ENCODE measurements around the gene ZNF605. TPM values are rescaled to one million over a fixed set of nuclear protein-coding genes. Genes with fewer than 3 reads are reported as not detected.
"Not testable (repeated sequence)": the region's sequence is repeated elsewhere in the genome, so short reads cannot be mapped to it uniquely, and the experiment has no call there.

The ZNF605 gene
- total and polyA plus RNA-seq, 7 donors = 0.92 to 15.5 (median 6.2) TPM

DNA sequence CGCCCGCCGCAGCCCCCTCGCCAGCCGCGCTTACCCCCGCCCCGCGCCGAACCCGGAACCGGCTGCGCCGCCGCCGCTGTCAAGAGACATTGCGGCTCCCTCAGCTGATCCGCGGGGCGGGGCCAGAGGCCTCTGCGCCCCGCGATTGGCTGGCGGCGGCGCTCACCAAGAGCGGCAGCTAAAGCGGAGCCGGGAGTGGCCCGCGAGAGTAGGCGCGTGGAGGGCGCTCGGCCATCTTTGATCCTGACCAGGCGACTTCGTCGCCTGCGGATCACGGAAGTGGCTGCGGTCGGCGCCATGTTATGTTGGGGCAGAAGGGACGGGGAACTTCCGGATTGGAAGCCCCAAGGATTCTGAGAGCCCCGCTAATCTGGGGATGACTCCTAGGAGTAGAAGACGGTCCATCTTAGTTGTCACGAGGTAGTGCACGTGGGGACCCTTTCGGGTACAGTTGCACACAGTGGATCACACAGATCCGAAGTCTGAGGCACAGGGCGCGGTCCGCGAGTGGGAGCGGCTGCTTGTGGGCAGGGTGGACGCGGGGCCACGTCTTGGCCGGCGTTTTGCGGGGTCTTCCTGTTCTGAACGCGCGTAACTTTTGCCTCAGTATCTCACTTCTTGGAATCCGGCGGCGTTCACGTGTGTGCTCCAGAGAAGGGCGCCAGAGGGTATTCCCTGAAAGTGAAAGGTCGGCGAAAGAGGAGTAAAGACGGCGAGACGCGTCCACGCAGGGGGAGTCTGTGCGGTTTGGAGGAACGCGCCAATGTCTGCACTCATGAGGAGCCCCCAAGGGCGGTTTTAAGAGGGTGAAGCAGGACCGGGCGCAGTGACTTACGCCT, 68.4 kb downstream of the ZNF605 start, which contains the start of gene CHFR:
CHFR (minus strand) TSS at position 93 of the 839 bp plus-strand sequence. CDS start 277 bp downstream, outside the sequence.
- TF ChIP-seq POLR2A (IDR thresholded peaks at IDR 0.05) (peak in 1 of 2 donors; percentile 26), POLR2AphosphoS5 (IDR thresholded peaks at IDR 0.05) (peak; percentile 39 to 81 (median 80)), EP300 (IDR thresholded peaks at IDR 0.05) (peak in 2 of 4 donors; percentile 26 to 59)
- TF ChIP-seq, protein P1, sequence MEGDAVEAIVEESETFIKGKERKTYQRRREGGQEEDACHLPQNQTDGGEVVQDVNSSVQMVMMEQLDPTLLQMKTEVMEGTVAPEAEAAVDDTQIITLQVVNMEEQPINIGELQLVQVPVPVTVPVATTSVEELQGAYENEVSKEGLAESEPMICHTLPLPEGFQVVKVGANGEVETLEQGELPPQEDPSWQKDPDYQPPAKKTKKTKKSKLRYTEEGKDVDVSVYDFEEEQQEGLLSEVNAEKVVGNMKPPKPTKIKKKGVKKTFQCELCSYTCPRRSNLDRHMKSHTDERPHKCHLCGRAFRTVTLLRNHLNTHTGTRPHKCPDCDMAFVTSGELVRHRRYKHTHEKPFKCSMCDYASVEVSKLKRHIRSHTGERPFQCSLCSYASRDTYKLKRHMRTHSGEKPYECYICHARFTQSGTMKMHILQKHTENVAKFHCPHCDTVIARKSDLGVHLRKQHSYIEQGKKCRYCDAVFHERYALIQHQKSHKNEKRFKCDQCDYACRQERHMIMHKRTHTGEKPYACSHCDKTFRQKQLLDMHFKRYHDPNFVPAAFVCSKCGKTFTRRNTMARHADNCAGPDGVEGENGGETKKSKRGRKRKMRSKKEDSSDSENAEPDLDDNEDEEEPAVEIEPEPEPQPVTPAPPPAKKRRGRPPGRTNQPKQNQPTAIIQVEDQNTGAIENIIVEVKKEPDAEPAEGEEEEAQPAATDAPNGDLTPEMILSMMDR (IDR thresholded peaks at IDR 0.05) = no peak
- intact Hi-C loops (cut with DNase I) = loop anchor here (1.0 to 2.0 kb wide), 2 partner anchors 17 to 21 kb away; no protein-coding TSS in a partner anchor
- peak; percentile 99 for DNase-seq
- Histone ChIP-seq H3K4me1 (peaks cover 0 to 19% (median 14%) of the 10 kb centered on the region in 4 donors), H3K27ac (peak within 1 kb of the TSS; percentile 92 to 93 (median 93)), H3K36me3 (peaks cover 0 to 10% (median 0%) of the 10 kb centered on the region in 4 donors), H3K9me3 (no peaks in the 10 kb centered on the region), H3K27me3 (no peaks in the 10 kb centered on the region), H3K4me3 (peak within 1 kb of the TSS; percentile 75 to 93 (median 92))
- 1 to 2% methylated on average over 84 of the region's 84 CpGs for WGBS, 2 donors

DNA sequence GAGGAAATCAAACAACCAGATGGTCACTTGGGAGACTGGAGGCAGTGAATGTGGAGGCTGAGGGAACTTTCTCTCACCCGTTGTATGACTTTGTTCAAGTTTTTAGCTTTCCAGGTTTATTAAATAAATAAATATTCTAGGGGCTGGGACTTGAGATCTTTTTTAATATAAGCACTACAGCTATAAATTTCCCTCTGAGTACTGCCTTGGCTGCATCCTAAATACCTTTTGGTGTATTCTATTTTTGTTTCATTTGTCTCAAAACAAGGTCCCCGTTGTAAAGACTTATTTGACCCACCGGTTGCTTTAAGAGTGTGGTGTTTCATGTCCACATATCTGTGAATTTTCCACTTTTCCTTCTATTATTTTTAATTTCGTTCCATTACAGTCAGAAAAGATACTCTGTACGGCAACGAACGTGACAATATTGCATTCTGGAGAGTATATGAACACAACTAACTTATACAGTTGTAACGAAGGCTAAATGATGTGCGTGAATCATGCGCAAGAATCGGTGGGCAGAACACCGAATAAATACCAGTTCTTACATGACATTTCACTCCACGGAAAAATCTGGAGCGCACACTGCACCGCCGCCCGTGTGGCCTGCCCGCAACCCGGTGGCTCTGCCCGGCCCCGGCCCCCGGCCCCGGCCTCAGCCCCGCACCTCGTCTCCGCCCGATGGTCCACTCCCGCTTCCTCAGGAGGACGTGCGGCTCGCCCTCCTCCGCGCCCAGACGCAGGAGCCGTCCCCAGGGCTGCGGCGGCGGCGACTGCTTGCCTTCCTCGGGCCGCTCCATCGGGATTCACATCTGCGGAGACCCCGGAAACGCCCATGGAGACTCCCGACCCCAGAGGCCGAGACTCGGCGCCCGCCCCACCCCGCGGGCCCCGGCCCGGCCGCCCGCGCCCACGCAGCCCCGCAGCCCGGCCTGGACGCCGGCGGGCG, 69.3 kb downstream of the ZNF605 start:
- Histone ChIP-seq H3K27ac (peak overlapping the region; percentile 92 to 93 (median 93)), H3K4me1 (peaks cover 0 to 28% (median 23%) of the 10 kb centered on the region in 4 donors), H3K27me3 (no peaks in the 10 kb centered on the region), H3K9me3 (no peaks in the 10 kb centered on the region), H3K36me3 (peaks cover 0 to 10% (median 0%) of the 10 kb centered on the region in 4 donors), H3K4me3 (peak overlapping the region; percentile 75 to 93 (median 92))
- TF ChIP-seq EP300 (IDR thresholded peaks at IDR 0.05) (no peak), POLR2AphosphoS5 (IDR thresholded peaks at IDR 0.05) (no peak), POLR2A (IDR thresholded peaks at IDR 0.05) (no peak)
- TF ChIP-seq, protein P1 (IDR thresholded peaks at IDR 0.05) = no peak
- intact Hi-C loops (cut with DNase I) = loop anchor here (1.0 to 2.0 kb wide), 2 partner anchors 18 to 21 kb away; no protein-coding TSS in a partner anchor
- DNase-seq = peak; percentile 70
- WGBS, 2 donors = 11% methylated on average over 64 of the region's 64 CpGs

DNA sequence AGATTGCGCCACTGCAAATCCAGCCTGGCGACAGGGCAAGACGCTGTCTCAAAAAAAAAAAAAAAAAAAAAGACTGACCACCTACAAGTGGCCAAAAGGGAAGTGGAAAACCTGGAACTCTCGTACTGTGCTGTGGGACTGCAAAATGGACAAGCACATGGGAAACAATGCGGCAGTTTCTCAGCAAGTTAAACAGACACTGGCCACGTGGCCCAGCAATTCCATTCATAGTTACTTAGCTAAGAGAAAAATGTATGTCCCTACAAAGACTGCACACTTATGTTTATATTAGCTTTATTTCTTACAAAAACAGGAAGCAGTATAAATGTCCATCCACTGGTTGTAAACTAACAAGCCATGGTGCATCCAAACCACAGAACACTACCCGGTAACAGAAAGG, 74.3 kb downstream of the ZNF605 start:
- TF ChIP-seq, protein P1 (IDR thresholded peaks at IDR 0.05) = no peak
- TF ChIP-seq EP300 (IDR thresholded peaks at IDR 0.05) (no peak), POLR2AphosphoS5 (IDR thresholded peaks at IDR 0.05) (peak in 1 of 4 donors; percentile 11), POLR2A (IDR thresholded peaks at IDR 0.05) (no peak)
- Histone ChIP-seq H3K9me3 (no peaks in the 10 kb centered on the region), H3K36me3 (peaks cover 0 to 23% (median 10%) of the 10 kb centered on the region in 4 donors), H3K27ac (peak overlapping the region in 3 of 4 donors; percentile 41 to 64 (median 49)), H3K4me1 (peaks cover 0 to 34% (median 25%) of the 10 kb centered on the region in 4 donors), H3K4me3 (no peak overlapping the region), H3K27me3 (no peaks in the 10 kb centered on the region)
- DNase-seq = no peak
- WGBS, 2 donors = 78 to 89% methylated on average over 7 of the region's 7 CpGs
- intact Hi-C loops (cut with DNase I) = no loop called here

DNA sequence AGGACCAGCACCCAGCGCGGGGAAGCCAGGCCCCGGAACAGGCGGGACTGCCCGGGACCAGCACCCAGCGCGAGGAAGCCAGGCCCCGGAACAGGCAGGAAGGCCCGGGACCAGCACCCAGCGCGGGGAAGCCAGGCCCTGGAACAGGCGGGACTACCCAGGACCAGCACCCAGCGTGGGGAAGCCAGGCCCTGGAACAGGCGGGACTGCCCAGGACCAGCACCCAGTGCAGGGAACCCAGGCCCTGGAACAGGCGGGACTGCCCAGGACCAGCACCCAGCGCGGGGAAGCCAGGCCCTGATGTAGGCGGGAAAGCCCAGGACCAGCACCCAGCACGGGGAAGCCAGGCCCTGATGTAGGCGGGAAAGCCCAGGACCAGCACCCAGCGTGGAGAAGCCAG, 81.5 kb downstream of the ZNF605 start:
- H3K36me3 ChIP-seq = peaks cover 23 to 85% (median 59%) of the 10 kb centered on the region in 4 donors
- H3K27ac ChIP-seq; H3K4me1 ChIP-seq; H3K4me3 ChIP-seq; DNase-seq; intact Hi-C loops (cut with DNase I); H3K27me3 ChIP-seq; H3K9me3 ChIP-seq: not testable (repeated sequence)
- WGBS, 2 donors = 93 to 98% methylated on average over 21 of the region's 21 CpGs
